ENCODE measurements around the gene CAMK2N2.

The CAMK2N2 gene

DNA sequence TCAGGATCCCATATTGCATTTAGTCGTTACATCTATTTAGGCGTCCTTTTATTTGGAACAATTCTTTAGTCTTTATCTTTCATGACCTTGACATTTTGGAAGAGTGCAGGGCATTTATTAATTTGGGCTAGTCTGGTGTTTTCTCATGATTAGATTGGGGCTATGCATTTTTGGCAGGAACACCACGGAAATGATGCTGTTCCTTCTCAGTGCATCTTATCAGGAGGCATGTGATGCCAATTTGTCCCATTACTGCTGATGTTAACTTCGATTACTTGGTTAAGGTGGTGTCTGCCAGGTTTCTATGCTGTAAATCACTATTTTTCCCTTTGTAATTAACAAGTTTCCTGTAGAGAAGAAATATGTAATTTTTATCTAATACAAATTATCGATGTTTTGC, 50.1 kb downstream of the CAMK2N2 start:
- Histone ChIP-seq H3K27ac (ENCODE audit: low read depth, low read length) (no peak overlapping the region), H3K27me3 (ENCODE audit: control insufficient read depth, low read length) (peaks cover 26% of the 10 kb centered on the region), H3K4me2 (ENCODE audit: low read length) (no peak overlapping the region), H3K4me1 (ENCODE audit: control insufficient read depth, low read length) (no peaks in the 10 kb centered on the region), H3F3A (ENCODE audit: control insufficient read depth, insufficient read depth) (no peaks in the 10 kb centered on the region), H3K4me3 (ENCODE audit: low read length) (no peak overlapping the region), H3K9me2 (replicated peaks; ENCODE audit: control insufficient read depth, low read length) (no peaks in the 10 kb centered on the region), H3K36me3 (ENCODE audit: control insufficient read depth, low read length) (no peaks in the 10 kb centered on the region), H3K9me3 (ENCODE audit: control insufficient read depth, insufficient read depth, low read length) (no peaks in the 10 kb centered on the region), H3K79me2 (ENCODE audit: control insufficient read depth, low read length) (no peaks in the 10 kb centered on the region), H4K20me1 (ENCODE audit: control insufficient read depth, insufficient read depth, low read depth, low read length) (no peaks in the 10 kb centered on the region)
- TF ChIP-seq, protein P1, sequence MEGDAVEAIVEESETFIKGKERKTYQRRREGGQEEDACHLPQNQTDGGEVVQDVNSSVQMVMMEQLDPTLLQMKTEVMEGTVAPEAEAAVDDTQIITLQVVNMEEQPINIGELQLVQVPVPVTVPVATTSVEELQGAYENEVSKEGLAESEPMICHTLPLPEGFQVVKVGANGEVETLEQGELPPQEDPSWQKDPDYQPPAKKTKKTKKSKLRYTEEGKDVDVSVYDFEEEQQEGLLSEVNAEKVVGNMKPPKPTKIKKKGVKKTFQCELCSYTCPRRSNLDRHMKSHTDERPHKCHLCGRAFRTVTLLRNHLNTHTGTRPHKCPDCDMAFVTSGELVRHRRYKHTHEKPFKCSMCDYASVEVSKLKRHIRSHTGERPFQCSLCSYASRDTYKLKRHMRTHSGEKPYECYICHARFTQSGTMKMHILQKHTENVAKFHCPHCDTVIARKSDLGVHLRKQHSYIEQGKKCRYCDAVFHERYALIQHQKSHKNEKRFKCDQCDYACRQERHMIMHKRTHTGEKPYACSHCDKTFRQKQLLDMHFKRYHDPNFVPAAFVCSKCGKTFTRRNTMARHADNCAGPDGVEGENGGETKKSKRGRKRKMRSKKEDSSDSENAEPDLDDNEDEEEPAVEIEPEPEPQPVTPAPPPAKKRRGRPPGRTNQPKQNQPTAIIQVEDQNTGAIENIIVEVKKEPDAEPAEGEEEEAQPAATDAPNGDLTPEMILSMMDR (IDR thresholded peaks at IDR 0.05; ENCODE audit: low read depth, low read length, poor library complexity, severe bottlenecking) = no peak
- TF ChIP-seq EZH2phosphoT487 (IDR thresholded peaks at IDR 0.05; ENCODE audit: borderline replicate concordance, low read length) = no peak

Measured in DOHH2 (cell line).